GM04504 (cell line): ENCODE results near the gene ERGIC3.
"Not testable (repeated sequence)": the region's sequence is repeated elsewhere in the genome, so short reads cannot be mapped to it uniquely, and the experiment has no call there.

Experiments
- DNase-seq: peaks from one replicate; pipeline ENCODE4 v3.0.0-alpha.2; 2012; ENCODE audit warnings: low read depth

Gene ERGIC3

GRCh38 chr20:35518955-35519354, 22.9 kb upstream of the ERGIC3 start:
- DNase-seq = no peak

GRCh38 chr20:35523298-35523888, 18.5 kb upstream of the ERGIC3 start:
- DNase-seq = no peak

GRCh38 chr20:35525639-35526038, 16.2 kb upstream of the ERGIC3 start:
- DNase-seq = no peak

- no peak for DNase-seq
Measured at GRCh38 chr20:35527122-35527769, 14.6 kb upstream of the ERGIC3 start.

- no peak for DNase-seq
Measured at GRCh38 chr20:35529552-35529951, 12.3 kb upstream of the ERGIC3 start, which contains the start of gene C20orf173. Gene C20orf173, minus strand, starts transcription at chr20:35529652. Its CDS starts 279 bp downstream, at chr20:35529373.

GRCh38 chr20:35539756-35540212, 2.1 kb upstream of the ERGIC3 start:
- no peak for DNase-seq

GRCh38 chr20:35541118-35541782, 628 bp upstream of the ERGIC3 start:
- no peak for DNase-seq

GRCh38 chr20:35542990-35543389, 1.1 kb downstream of the ERGIC3 start:
- DNase-seq = no peak

GRCh38 chr20:35544436-35544835, 2.6 kb downstream of the ERGIC3 start:
- no peak for DNase-seq

GRCh38 chr20:35544941-35545340, 3.1 kb downstream of the ERGIC3 start:
- peak; percentile 32 for DNase-seq

GRCh38 chr20:35546127-35546526, 4.2 kb downstream of the ERGIC3 start:
- no peak for DNase-seq

GRCh38 chr20:35547329-35547728, 5.5 kb downstream of the ERGIC3 start:
- DNase-seq = no peak

- DNase-seq = no peak
Measured at GRCh38 chr20:35551503-35551902, 9.6 kb downstream of the ERGIC3 start.

GRCh38 chr20:35552914-35553313, 11.0 kb downstream of the ERGIC3 start:
- DNase-seq = no peak

GRCh38 chr20:35555461-35555860, 13.6 kb downstream of the ERGIC3 start:
- not testable (repeated sequence) for DNase-seq

- no peak for DNase-seq
Measured at GRCh38 chr20:35555951-35556645, 14.2 kb downstream of the ERGIC3 start.

- no peak for DNase-seq
Measured at GRCh38 chr20:35556871-35557270, 15.0 kb downstream of the ERGIC3 start.

GRCh38 chr20:35558451-35558850, 16.6 kb downstream of the ERGIC3 start:
- no peak for DNase-seq

- no peak for DNase-seq
Measured at GRCh38 chr20:35559042-35559693, 17.3 kb downstream of the ERGIC3 start.

- no peak for DNase-seq
Measured at GRCh38 chr20:35560105-35560511, 18.2 kb downstream of the ERGIC3 start.

- DNase-seq = no peak
Measured at GRCh38 chr20:35560541-35560940, 18.7 kb downstream of the ERGIC3 start.

GRCh38 chr20:35561268-35561667, 19.4 kb downstream of the ERGIC3 start:
- DNase-seq = peak; percentile 33
